ENCODE data around the gene GLI1. TPM values are rescaled to one million over a fixed set of nuclear protein-coding genes. Genes with fewer than 3 reads are reported as not detected.

Gene GLI1
- total RNA-seq, 4 donors from 2014 or later, result 0.67 to 2.1 (median 1.3) TPM

GRCh38 chr12:57464569-57464968 lies 5.0 kb downstream of the GLI1 start:
- Histone ChIP-seq H3K36me3 (no peaks in the 10 kb centered on the region), H3K4me1 (peaks cover 8 to 30% (median 15%) of the 10 kb centered on the region in 4 donors), H3K9me3 (no peaks in the 10 kb centered on the region), H3K27ac (no peak overlapping the region), H3K4me3 (no peak overlapping the region), H3K27me3 (no peaks in the 10 kb centered on the region)
- no peak for DNase-seq
- TF ChIP-seq CTCF (IDR thresholded peaks at IDR 0.05) (no peak), POLR2A (IDR thresholded peaks at IDR 0.05) (no peak)

- no peaks in the 10 kb centered on the region for H3K9me3 ChIP-seq
- TF ChIP-seq CTCF (IDR thresholded peaks at IDR 0.05), result no peak
- no peak for TF ChIP-seq POLR2A (IDR thresholded peaks at IDR 0.05)
- peaks cover 8 to 26% (median 15%) of the 10 kb centered on the region in 4 donors for H3K4me1 ChIP-seq
- H3K27me3 ChIP-seq, result no peaks in the 10 kb centered on the region
- H3K4me3 ChIP-seq, result no peak overlapping the region
- H3K27ac ChIP-seq, result no peak overlapping the region
- no peaks in the 10 kb centered on the region for H3K36me3 ChIP-seq
- no peak for DNase-seq
These were observed 5.6 kb downstream of the GLI1 start for GRCh38 chr12:57465030-57465746.

GRCh38 chr12:57465747-57466505 lies 6.3 kb downstream of the GLI1 start:
- H3K27ac ChIP-seq, result no peak overlapping the region
- H3K27me3 ChIP-seq, result no peaks in the 10 kb centered on the region
- DNase-seq, result no peak
- no peak overlapping the region for H3K4me3 ChIP-seq
- H3K36me3 ChIP-seq, result no peaks in the 10 kb centered on the region
- H3K4me1 ChIP-seq, result peaks cover 3 to 25% (median 9%) of the 10 kb centered on the region in 4 donors
- TF ChIP-seq POLR2A (IDR thresholded peaks at IDR 0.05), result no peak
- no peak for TF ChIP-seq CTCF (IDR thresholded peaks at IDR 0.05)
- H3K9me3 ChIP-seq, result no peaks in the 10 kb centered on the region

- Histone ChIP-seq H3K4me3 (no peak overlapping the region), H3K27ac (no peak overlapping the region), H3K36me3 (peaks cover 0 to 4% (median 0%) of the 10 kb centered on the region in 3 donors), H3K4me1 (peaks cover 0 to 23% (median 2%) of the 10 kb centered on the region in 4 donors), H3K9me3 (no peaks in the 10 kb centered on the region), H3K27me3 (no peaks in the 10 kb centered on the region)
- TF ChIP-seq CTCF (IDR thresholded peaks at IDR 0.05), result no peak
- no peak for TF ChIP-seq POLR2A (IDR thresholded peaks at IDR 0.05)
- DNase-seq, result no peak
These were observed 7.8 kb downstream of the GLI1 start for GRCh38 chr12:57467212-57467874.

GRCh38 chr12:57467915-57468314 lies 8.3 kb downstream of the GLI1 start:
- TF ChIP-seq POLR2A (IDR thresholded peaks at IDR 0.05) (no peak), CTCF (IDR thresholded peaks at IDR 0.05) (no peak)
- no peak overlapping the region for H3K4me3 ChIP-seq
- no peaks in the 10 kb centered on the region for H3K9me3 ChIP-seq
- no peak for DNase-seq
- H3K4me1 ChIP-seq, result peaks cover 0 to 18% (median 2%) of the 10 kb centered on the region in 4 donors
- H3K36me3 ChIP-seq, result peaks cover 0 to 4% (median 0%) of the 10 kb centered on the region in 3 donors
- no peak overlapping the region for H3K27ac ChIP-seq
- no peaks in the 10 kb centered on the region for H3K27me3 ChIP-seq

All from Peyer's patch (tissue), 4 donors.